RWPE2 (cell line): ENCODE measurements around the gene ZNF212.

Experiments used
- ATAC-seq: fragments of 200-7000 bp; cut with Tn5 transposase; 3 replicates; pipeline ENCODE4 v1.9.1; 2021; ENCODE audit warnings: low read depth
- DNase-seq: peaks from one replicate; pipeline ENCODE4 v3.0.0-alpha.2; 2020; ENCODE audit warnings: low spot score
- H3K27ac ChIP-seq: fragments of 450-650 bp; 2 replicates; pipeline ENCODE4 v1.5.1; 2017; ENCODE audit warnings: mild to moderate bottlenecking; ENCODE audit not compliant: poor library complexity, severe bottlenecking
- H3K27me3 ChIP-seq: fragments of 250-450 bp; sonication (Bioruptor Pico); 2 replicates; pipeline ENCODE4 v1.5.1; 2021; ENCODE audit warnings: mild to moderate bottlenecking, moderate library complexity; ENCODE audit not compliant: insufficient read depth, poor library complexity, severe bottlenecking
- H3K36me3 ChIP-seq: fragments of 250-450 bp; sonication (Bioruptor Pico); 2 replicates; pipeline ENCODE4 v1.5.1; 2020; ENCODE audit warnings: low read depth, mild to moderate bottlenecking, moderate library complexity
- H3K4me1 ChIP-seq: fragments of 250-450 bp; sonication (Bioruptor Pico); 2 replicates; pipeline ENCODE4 v1.5.1; 2021; ENCODE audit warnings: mild to moderate bottlenecking, moderate library complexity; ENCODE audit not compliant: insufficient read depth, poor library complexity, severe bottlenecking
- H3K4me3 ChIP-seq: fragments of 250-450 bp; sonication (Bioruptor Pico); 2 replicates; pipeline ENCODE4 v1.5.1; 2021; ENCODE audit warnings: mild to moderate bottlenecking, moderate library complexity; ENCODE audit not compliant: severe bottlenecking
- H3K9me3 ChIP-seq: fragments of 250-450 bp; sonication (Bioruptor Pico); 2 replicates; pipeline ENCODE4 v1.5.1; 2021; ENCODE audit warnings: mild to moderate bottlenecking, moderate library complexity; ENCODE audit not compliant: severe bottlenecking
- CTCF ChIP-seq: fragments of 450-650 bp; IDR thresholded peaks from one replicate; pipeline ENCODE4 v1.5.1; 2017; ENCODE audit warnings: mild to moderate bottlenecking, moderate library complexity; ENCODE audit not compliant: poor library complexity, severe bottlenecking

ZNF212 gene

GRCh38 chr7:149293946-149294633 is 54.6 kb downstream of the ZNF212 start:
- ATAC-seq: no peak
- Histone ChIP-seq H3K27ac (no peak overlapping the region), H3K36me3 (no peaks in the 10 kb centered on the region), H3K4me3 (no peak overlapping the region), H3K9me3 (no peaks in the 10 kb centered on the region), H3K27me3 (no peaks in the 10 kb centered on the region), H3K4me1 (no peaks in the 10 kb centered on the region)
- no peak for TF ChIP-seq CTCF
- no peak for DNase-seq

GRCh38 chr7:149294634-149295480 is 55.4 kb downstream of the ZNF212 start:
- DNase-seq: no peak
- H3K9me3 ChIP-seq: no peaks in the 10 kb centered on the region
- no peaks in the 10 kb centered on the region for H3K4me1 ChIP-seq
- no peak for TF ChIP-seq CTCF
- H3K36me3 ChIP-seq: no peaks in the 10 kb centered on the region
- no peak overlapping the region for H3K4me3 ChIP-seq
- no peak for ATAC-seq
- no peaks in the 10 kb centered on the region for H3K27me3 ChIP-seq
- H3K27ac ChIP-seq: no peak overlapping the region

GRCh38 chr7:149295481-149295850 is 56.0 kb downstream of the ZNF212 start:
- TF ChIP-seq CTCF: no peak
- ATAC-seq (no peak), DNase-seq (no peak)
- H3K36me3 ChIP-seq: no peaks in the 10 kb centered on the region
- no peak overlapping the region for H3K4me3 ChIP-seq
- no peaks in the 10 kb centered on the region for H3K27me3 ChIP-seq
- H3K4me1 ChIP-seq: no peaks in the 10 kb centered on the region
- H3K9me3 ChIP-seq: no peaks in the 10 kb centered on the region
- H3K27ac ChIP-seq: no peak overlapping the region

- no peak for TF ChIP-seq CTCF
Observed at GRCh38 chr7:149296368-149296767, 56.9 kb downstream of the ZNF212 start.

More at GRCh38 chr7:149296368-149296767, 56.9 kb downstream of the ZNF212 start:
- no peaks in the 10 kb centered on the region for H3K36me3 ChIP-seq
- no peaks in the 10 kb centered on the region for H3K9me3 ChIP-seq
- H3K27me3 ChIP-seq: no peaks in the 10 kb centered on the region
- H3K27ac ChIP-seq: no peak overlapping the region
- DNase-seq (no peak), ATAC-seq (no peak)
- no peak overlapping the region for H3K4me3 ChIP-seq
- H3K4me1 ChIP-seq: no peaks in the 10 kb centered on the region
